ENCODE data around the gene CPTP.
"Not testable (repeated sequence)": the region's sequence is repeated elsewhere in the genome, so short reads cannot be mapped to it uniquely, and the experiment has no call there.

The CPTP gene

GRCh38 chr1:1306661-1307260 lies 17.8 kb upstream of the CPTP start:
- no peak for DNase-seq (ENCODE audit: low read depth in 2 of 2)

- no peak for DNase-seq (ENCODE audit: low read depth in 2 of 2)
Measured at GRCh38 chr1:1307261-1307922, 17.2 kb upstream of the CPTP start.

GRCh38 chr1:1307923-1308755 lies 16.5 kb upstream of the CPTP start, which contains the start of the genes ACAP3 and PUSL1:
TSS of gene ACAP3 (minus strand) at chr1:1307930. CDS start at chr1:1307815, 115 bp downstream.
TSS of gene PUSL1 (plus strand) at chr1:1308597. CDS start at chr1:1308644, 47 bp downstream.
- DNase-seq (ENCODE audit: low read depth in 2 of 2), result peak; percentile 64 to 77

DNA sequence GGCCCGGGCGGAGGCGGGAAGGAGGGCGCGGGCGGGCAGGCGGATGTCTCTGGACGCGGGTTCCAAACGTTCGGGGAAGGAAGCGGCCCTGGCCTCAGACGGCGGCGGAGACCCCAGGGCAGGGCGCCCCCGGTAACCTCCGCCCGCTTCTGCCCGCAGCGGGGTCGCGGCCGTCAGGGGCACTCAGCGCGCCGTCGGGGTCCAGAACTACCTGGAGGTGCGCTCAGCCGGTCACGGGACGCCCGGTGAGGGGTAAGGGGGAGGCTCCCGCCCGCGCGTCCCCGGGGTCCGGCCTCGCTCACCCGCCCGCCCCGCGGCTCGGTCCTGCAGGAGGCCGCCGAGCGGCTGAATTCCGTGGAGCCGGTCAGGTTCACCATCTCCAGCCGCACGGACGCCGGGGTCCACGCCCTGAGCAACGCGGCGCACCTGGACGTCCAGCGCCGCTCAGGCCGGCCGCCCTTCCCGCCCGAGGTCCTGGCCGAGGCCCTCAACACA lies 15.8 kb upstream of the CPTP start:
- no peak for DNase-seq (ENCODE audit: low read depth in 2 of 2)

- no peak for DNase-seq (ENCODE audit: low read depth in 2 of 2)
Measured at GRCh38 chr1:1309251-1310108, 15.1 kb upstream of the CPTP start.

GRCh38 chr1:1310109-1310385 lies 14.6 kb upstream of the CPTP start:
- no peak for DNase-seq (ENCODE audit: low read depth in 2 of 2)

- DNase-seq (ENCODE audit: low read depth in 2 of 2), result no peak
Measured at GRCh38 chr1:1310476-1311053, 14.0 kb upstream of the CPTP start.

DNA sequence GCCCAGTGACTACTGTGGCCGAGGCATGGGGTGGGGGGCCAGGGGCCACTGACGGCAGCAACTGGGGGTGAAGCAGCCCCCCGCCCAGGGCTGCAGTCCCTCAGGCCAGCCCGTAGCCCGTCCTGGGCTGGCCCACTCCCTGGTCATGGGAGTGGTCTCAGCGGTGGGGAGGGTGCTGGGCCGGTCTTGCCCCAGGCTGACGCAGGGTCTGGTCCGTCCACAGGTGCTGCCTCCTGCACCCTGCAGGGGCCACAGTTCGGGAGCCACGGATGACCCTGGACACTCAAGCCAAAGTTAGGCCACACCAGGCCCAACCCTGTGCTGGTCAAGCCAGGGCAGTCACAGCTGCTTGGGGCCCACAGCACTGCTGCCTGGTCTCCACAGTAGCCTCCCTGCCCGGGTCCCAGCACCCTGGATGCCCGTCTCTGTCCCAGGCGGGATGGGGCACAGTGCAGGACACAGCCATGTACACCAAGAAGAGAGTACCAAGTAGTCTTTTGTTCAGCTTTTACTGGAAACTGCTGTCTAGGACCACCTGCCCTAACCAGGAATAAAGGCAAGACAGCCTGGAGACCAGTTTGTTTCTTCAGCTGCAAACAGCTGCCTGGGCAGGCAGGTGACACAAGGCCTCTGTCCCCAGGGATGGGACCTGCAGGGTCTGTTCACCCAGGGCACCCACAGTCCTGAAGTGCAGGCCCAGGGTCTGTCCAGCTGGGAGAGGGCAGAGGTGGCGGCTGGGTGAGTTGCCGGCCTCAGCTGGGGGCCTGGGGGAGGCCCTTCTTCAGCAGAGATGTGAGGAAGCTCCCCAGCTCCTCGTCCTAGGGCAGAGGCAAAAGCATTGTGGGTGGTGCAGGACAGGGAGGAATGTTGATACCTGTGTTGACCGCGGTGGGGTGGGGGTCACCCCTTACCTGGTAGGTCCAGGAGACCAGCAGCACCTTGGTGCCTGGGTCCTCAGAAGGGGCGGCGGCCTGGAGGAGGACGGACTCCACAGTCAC lies 13.2 kb upstream of the CPTP start:
- DNase-seq (ENCODE audit: low read depth in 2 of 2), result no peak

GRCh38 chr1:1312450-1313314 lies 11.9 kb upstream of the CPTP start:
- no peak for DNase-seq (ENCODE audit: low read depth in 2 of 2)

GRCh38 chr1:1313500-1314236 lies 10.9 kb upstream of the CPTP start:
- DNase-seq (ENCODE audit: low read depth in 2 of 2), result no peak

- no peak for DNase-seq (ENCODE audit: low read depth in 2 of 2)
Measured at GRCh38 chr1:1314237-1314586, 10.4 kb upstream of the CPTP start.

DNA sequence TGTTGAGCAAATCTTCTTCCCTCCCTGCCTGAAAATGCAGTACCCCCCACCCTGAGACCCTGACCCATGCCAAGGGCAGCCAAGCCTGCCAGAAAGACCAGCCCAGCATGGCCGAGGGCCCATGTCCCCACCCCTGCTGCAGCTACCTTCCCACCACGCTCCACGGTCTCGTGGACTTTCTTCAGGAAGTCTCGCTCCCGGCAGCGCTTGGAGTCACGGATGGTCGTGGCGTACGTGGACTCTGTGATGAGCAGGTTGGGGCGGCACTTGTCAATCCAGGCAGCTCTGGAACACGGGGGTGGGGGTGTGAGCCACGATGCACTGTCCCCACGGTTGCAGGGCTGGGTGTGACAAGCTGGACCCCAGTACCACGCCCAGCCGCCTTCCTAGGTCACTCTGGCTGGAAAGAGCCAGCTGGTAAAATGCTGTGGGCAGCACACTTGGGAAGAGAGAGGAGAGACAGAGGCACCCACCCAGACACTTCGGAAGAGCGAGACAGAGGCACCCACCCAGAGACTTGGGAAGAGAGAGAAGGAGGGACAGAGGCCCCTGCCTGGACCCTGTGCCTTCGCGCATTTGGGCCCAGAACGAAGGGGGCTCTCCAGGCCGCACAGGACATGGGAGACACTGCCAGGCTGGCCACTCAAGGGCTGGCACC lies 9.8 kb upstream of the CPTP start:
- no peak for DNase-seq (ENCODE audit: low read depth in 2 of 2)

DNA sequence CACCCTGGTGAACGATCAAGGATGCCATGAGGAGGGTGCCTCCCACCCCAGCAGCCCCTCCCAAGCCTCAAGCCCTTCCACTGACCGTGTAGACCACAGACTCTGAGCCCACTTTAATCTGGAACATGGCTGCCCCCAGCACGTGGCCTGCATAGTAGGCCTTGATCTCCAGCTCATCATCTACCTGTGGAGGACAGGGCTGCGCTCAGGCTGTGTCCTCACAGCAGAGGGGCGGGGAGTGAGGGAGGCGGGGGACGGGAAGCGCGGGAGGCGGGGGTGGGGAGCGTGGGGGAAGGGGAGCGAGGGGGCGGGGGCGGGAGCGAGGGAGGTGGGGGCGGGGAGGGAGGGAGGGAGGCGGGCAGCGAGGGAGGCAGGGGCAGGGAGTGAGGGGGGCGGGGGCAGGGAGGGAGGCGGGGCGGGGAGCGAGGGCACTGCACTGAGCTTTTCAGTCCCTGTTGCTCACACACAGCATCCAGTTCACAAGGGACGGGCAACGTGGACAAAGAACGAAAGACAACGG lies 9.1 kb upstream of the CPTP start:
- no peak for DNase-seq (ENCODE audit: low read depth in 2 of 2)

DNA sequence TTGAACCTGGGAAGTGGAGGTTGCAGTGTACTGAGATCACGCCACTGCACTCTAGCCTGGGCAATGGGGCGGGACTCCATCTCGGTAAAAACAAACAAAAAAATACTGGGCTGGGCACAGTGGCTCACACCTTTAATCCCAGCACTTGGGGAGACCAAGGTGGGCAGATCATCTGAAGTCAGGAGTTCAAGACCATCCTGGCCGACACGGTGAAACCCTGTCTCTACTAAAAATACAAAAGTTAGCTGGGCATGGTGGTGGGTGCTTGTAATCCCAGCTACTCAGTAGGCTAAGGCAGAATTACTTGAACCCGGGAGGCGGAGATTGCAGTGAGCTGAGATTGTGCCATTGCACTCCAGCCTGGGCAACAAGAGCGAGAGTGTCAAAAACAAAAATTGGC lies 8.4 kb upstream of the CPTP start:
- not testable (repeated sequence) for DNase-seq (ENCODE audit: low read depth in 2 of 2)

GRCh38 chr1:1317420-1317819 lies 7.2 kb upstream of the CPTP start:
- no peak for DNase-seq (ENCODE audit: low read depth in 2 of 2)

DNA sequence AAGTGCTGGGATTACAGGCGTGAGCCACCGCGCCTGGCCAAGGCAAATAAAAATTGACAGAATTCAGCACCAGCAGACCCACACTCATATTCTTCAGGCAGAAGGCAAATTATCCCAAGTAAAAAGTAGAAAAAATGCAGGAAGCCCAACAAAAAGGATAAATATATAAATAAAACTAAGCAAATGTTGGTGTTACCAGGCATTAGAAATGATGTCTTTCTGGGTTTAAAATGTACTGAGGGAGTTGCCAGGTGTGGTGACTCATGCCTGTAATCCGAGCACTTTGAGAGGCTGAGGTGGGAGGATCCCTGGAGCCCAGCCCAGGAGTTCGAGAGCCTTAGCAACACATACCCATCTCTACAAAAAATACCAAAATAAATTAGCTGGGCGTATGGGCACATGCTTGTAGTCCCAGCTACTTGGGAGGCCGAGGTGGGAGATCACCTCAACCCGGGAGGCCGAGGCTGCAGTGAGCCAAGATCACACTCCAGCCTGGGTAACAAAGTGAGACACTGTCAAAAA lies 6.4 kb upstream of the CPTP start:
- no peak for DNase-seq (ENCODE audit: low read depth in 2 of 2)

DNA sequence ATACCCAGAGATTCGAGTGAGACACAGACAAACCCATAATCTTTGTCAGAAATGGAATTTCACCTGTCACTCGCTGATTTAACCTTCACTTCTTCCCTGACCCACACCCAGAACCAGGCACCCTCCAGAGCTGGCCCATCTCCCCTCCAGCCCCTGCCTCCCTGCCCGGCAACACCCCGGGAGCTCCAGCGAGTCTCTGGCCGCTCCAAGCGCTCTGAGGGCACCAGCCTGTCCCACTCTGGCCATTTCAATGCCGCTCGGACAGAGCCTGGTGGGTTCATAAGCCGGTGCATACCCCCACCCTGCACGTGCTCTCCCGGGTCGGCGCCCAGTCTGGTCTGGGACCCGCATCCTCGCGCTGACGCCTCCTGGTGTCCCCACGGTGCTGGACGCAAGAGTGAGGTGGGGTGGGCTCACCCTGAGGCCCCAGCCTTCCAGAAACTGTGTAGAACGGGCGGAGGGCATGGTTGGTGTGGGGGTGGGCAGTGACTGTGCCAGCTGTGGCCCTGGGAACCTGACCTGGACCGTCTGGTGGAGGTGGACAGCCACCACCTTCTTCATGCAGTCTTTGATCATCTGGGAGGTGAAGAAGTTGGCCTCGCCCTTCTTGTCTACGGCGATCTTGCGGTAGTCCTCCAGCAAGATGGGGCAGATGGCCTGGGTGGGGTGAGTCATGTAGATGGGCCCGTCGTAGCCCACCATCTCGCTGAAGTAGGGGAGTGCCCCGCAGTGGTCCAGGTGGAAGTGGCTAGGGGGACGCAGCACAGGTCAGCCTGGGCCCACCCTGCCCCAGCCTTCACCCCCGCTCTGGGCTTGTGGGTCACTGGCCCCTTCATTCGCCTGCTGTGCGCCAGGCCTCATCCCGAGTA lies 5.6 kb upstream of the CPTP start:
- no peak for DNase-seq (ENCODE audit: low read depth in 2 of 2)
